ENCODE data around the gene PIK3C2G.

Gene PIK3C2G

DNA sequence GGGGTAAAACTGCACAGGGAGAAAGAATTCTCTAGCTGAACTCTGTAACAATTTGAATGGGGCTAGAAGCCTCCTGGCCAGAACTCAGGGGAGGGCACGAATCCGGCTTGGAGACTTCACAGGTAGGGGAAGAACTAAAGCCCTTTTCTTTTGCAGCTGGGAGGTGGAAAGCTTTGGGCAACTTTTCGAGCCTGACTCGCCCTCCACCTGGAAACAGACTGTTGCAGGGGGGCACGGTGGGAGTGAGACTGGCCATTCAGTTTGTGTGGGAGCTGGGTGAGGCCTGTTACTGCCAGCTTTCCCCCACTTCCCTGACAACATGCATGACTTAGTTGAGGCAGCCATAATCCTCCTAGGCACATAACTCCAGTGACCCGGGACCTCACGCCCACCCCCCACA, 340.6 kb downstream of the PIK3C2G start:
- H3K9me3 ChIP-seq: no peaks in the 10 kb centered on the region
- H3K36me3 ChIP-seq (replicated peaks): no peaks in the 10 kb centered on the region
- H3K27me3 ChIP-seq (ENCODE audit: low read depth): no peaks in the 10 kb centered on the region
- in situ Hi-C loops (cut with MboI; ENCODE audit: low sequenced_read_pairs): no loop called here
- DNase-seq (ENCODE audit: low spot score in 2 of 2): no peak
- no peak overlapping the region for H3K4me3 ChIP-seq
- peaks cover 3% of the 10 kb centered on the region; the same call in 1 of the 2 replicates for H3K4me1 ChIP-seq

DNA sequence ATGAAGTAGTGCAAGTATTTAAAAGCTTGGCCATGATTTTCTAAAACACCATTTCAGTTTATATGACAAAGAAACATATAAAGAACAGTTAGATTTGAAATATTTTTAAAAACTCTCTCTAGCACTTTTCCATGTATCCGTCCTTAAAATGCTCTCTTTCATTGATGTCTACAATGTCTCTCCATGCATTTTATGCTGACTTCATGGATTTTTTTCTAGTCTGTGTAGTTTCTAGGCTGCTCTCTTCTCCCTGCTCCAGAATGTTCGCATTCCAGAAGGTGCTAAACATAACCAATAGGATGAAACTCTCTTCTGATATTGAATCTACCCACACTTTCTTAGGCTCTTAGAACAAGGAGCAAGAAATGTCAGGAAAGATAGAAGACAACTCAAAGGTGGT, 351.7 kb downstream of the PIK3C2G start:
- Histone ChIP-seq H3K4me3 (no peak overlapping the region), H3K36me3 (replicated peaks) (no peaks in the 10 kb centered on the region), H3K4me1 (no peaks in the 10 kb centered on the region), H3K27me3 (ENCODE audit: low read depth) (no peaks in the 10 kb centered on the region), H3K9me3 (no peaks in the 10 kb centered on the region)
- DNase-seq (ENCODE audit: low spot score in 2 of 2): no peak
- in situ Hi-C loops (cut with MboI; ENCODE audit: low sequenced_read_pairs): no loop called here

DNA sequence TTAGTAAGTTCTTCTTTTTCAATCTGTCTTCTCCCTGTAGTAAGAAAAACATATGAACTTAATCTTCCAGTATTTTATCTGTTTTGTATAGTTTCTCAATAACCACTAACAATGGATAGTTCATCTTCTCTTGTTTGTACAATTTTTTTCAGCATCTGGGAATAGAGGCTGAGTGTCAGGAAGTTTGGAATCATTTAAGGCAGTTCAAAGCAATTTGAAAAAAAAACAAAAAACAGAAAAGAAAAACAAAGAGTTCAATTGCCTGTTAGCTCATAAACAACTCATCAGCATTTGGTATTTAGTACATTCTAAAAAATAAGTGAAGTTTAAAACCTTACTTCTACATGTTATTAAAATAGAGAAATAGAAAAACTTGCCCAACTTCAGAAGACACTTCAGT, 359.7 kb downstream of the PIK3C2G start:
- no peaks in the 10 kb centered on the region for H3K9me3 ChIP-seq
- no peaks in the 10 kb centered on the region for H3K4me1 ChIP-seq
- no peaks in the 10 kb centered on the region for H3K36me3 ChIP-seq (replicated peaks)
- no peak overlapping the region for H3K4me3 ChIP-seq
- no peak for DNase-seq (ENCODE audit: low spot score in 2 of 2)
- H3K27me3 ChIP-seq (ENCODE audit: low read depth): no peaks in the 10 kb centered on the region
- in situ Hi-C loops (cut with MboI; ENCODE audit: low sequenced_read_pairs): no loop called here

DNA sequence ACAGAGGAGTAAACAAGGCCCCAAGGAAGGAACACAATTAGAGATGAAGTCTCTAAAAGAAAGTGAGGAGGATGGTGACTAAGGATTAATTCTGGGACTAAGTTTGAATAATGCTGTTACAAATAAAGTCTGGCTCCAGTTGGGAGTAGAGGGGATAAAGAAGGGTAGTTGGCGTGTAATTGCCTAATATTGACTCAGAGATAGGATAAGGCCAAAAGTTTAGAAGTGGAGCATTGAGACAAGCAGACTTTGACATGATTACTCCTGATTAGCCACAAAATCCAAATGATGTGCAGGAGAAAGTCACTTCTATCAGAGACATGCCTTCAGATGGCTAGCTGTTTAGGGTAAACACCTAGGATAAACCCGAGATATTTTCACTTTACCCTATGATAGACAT, 368.1 kb downstream of the PIK3C2G start:
- in situ Hi-C loops (cut with MboI; ENCODE audit: low sequenced_read_pairs): no loop called here
- no peak overlapping the region for H3K4me3 ChIP-seq
- no peaks in the 10 kb centered on the region for H3K4me1 ChIP-seq
- H3K9me3 ChIP-seq: no peaks in the 10 kb centered on the region
- DNase-seq (ENCODE audit: low spot score in 2 of 2): no peak
- no peaks in the 10 kb centered on the region for H3K27me3 ChIP-seq (ENCODE audit: low read depth)
- no peaks in the 10 kb centered on the region for H3K36me3 ChIP-seq (replicated peaks)

DNA sequence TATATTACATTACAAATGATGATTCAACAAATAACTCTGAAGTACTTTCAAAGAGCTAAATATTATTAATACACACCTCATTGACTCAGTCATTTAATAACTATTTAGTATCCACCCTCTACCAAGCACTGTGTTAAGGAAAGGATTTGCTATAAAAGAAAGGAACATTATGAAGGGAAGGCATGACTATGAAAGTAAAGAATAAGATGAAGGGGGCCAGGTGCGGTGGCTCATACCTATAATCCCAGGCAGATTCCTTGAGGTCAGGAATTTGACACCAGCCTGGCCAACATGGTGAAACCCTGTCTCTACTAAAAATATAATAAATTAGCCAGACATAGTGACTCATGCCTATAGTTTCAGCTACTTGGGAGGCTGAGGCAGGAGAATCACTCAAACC, 368.6 kb downstream of the PIK3C2G start:
- H3K9me3 ChIP-seq: no peaks in the 10 kb centered on the region
- H3K27me3 ChIP-seq (ENCODE audit: low read depth): no peaks in the 10 kb centered on the region
- no peaks in the 10 kb centered on the region for H3K36me3 ChIP-seq (replicated peaks)
- no peak overlapping the region for H3K4me3 ChIP-seq
- no peak for DNase-seq (ENCODE audit: low spot score in 2 of 2)
- in situ Hi-C loops (cut with MboI; ENCODE audit: low sequenced_read_pairs): no loop called here
- no peaks in the 10 kb centered on the region for H3K4me1 ChIP-seq

DNA sequence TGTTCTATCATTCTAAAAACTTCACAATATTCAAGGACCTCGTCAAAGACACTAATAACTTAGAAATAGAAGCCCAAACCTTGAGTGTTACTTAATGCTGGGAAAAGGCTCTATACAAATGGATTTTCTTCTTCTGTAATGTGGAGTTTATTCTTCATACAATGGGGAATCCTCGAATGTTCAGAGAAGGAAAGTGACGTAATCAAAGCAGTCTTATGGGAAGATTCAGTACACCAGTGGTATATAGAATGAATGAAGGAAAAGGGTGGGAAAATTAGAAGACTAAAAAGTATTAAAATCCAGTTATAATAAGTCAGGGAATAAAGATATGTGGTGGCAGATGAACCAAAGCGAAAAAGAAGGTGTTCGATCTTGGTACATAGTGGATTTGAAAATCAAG, 370.0 kb downstream of the PIK3C2G start:
- no peaks in the 10 kb centered on the region for H3K4me1 ChIP-seq
- H3K27me3 ChIP-seq (ENCODE audit: low read depth): no peaks in the 10 kb centered on the region
- no peaks in the 10 kb centered on the region for H3K36me3 ChIP-seq (replicated peaks)
- no peak overlapping the region for H3K4me3 ChIP-seq
- no peaks in the 10 kb centered on the region for H3K9me3 ChIP-seq
- DNase-seq (ENCODE audit: low spot score in 2 of 2): no peak
- in situ Hi-C loops (cut with MboI; ENCODE audit: low sequenced_read_pairs): no loop called here

DNA sequence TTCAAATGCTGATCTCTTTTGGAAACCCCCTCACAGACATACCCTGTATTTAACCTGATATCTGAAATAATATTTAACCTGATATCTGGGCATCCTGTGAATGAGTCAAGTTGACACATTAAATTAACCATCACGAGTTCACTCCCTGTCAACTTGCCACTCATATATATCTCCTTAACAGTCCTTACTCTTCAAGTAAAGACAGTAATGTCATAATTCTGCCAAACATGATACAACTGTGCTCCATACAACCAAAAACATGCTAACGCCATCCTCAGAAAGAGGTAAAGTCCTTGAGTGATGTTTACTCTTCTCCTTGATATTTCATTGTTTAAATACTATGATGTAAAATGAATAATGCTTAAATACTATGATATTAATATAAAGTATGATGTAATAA, 371.5 kb downstream of the PIK3C2G start:
- H3K36me3 ChIP-seq (replicated peaks): no peaks in the 10 kb centered on the region
- in situ Hi-C loops (cut with MboI; ENCODE audit: low sequenced_read_pairs): no loop called here
- H3K4me3 ChIP-seq: no peak overlapping the region
- no peaks in the 10 kb centered on the region for H3K4me1 ChIP-seq
- no peak for DNase-seq (ENCODE audit: low spot score in 2 of 2)
- no peaks in the 10 kb centered on the region for H3K27me3 ChIP-seq (ENCODE audit: low read depth)
- H3K9me3 ChIP-seq: no peaks in the 10 kb centered on the region

DNA sequence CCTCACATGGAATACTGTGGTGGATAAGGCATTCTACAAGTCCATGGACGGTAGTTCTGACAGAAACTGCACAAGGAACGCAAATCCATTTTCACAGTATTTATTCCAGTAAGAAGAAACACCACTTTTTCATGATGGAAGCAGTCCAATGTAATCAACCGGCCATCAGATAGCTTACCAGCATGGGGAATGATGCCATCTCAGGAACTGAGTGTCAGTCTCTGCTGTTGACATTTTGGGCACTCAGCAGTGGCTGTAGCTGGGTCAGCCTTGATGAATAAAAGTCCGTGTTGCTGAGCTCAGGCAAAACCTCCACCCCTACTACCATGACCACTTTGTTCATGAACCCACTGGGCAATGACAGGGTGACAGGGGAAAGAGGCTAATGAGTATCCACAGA, 373.1 kb downstream of the PIK3C2G start:
- no peaks in the 10 kb centered on the region for H3K9me3 ChIP-seq
- no peaks in the 10 kb centered on the region for H3K27me3 ChIP-seq (ENCODE audit: low read depth)
- H3K36me3 ChIP-seq (replicated peaks): no peaks in the 10 kb centered on the region
- DNase-seq (ENCODE audit: low spot score in 2 of 2): no peak
- in situ Hi-C loops (cut with MboI; ENCODE audit: low sequenced_read_pairs): no loop called here
- H3K4me3 ChIP-seq: no peak overlapping the region
- H3K4me1 ChIP-seq: no peaks in the 10 kb centered on the region

DNA sequence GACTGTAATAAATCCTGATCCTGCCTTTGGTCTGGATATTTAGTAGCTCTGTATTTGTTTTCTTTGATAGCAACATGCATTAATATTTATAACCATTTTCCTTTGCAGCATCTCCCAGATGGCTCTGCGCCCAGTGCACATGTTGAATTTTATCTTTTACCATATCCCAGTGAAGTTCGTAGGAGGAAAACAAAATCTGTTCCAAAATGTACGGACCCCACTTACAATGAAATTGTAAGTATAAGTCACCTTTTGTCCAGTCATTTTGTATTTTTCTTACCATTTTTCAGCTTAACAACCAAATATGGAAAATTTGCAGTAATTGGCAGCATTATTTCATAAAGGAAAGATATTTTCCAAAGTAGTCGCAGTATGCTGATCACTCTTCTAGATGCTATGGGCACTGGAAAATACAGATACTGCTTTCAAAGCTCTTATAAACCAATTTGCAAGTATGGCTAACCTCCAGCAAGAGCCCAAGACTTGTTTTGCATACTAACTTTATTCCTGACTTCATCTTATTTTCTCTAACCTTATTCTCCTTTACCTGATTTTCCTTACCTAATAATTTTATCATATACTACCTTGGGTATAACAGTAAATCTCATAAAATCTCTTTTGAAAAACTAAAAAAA, 379.1 kb downstream of the PIK3C2G start:
- Histone ChIP-seq H3K9me3 (no peaks in the 10 kb centered on the region), H3K27me3 (ENCODE audit: low read depth) (no peaks in the 10 kb centered on the region; the same call in 1 of the 2 replicates), H3K36me3 (replicated peaks) (no peaks in the 10 kb centered on the region), H3K4me1 (peaks cover 3% of the 10 kb centered on the region; the same call in 1 of the 2 replicates), H3K4me3 (no peak overlapping the region)
- no peak for DNase-seq (ENCODE audit: low spot score in 2 of 2)
- in situ Hi-C loops (cut with MboI; ENCODE audit: low sequenced_read_pairs): no loop called here

DNA sequence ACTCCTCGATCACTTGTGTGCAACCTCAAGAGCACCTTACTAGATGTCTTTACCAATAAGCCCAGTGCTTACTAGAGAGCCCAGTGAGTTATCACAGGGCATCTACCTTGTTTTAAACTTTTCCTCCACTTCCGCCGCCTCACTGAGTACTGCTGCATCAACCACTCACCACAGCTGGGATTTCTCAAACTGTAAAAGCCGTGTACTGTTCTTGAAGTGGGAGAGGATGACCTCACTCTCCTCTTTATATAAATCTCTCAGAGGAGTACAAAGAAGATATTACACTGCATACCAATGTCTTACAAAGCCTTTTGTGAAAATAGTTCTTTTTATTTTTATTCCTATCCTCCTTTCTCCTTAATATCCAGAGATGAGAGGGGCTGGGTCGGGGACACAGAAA, 382.4 kb downstream of the PIK3C2G start:
- no peaks in the 10 kb centered on the region; the same call in 1 of the 2 replicates for H3K27me3 ChIP-seq (ENCODE audit: low read depth)
- in situ Hi-C loops (cut with MboI; ENCODE audit: low sequenced_read_pairs): no loop called here
- peaks cover 3% of the 10 kb centered on the region; the same call in 1 of the 2 replicates for H3K4me1 ChIP-seq
- H3K9me3 ChIP-seq: no peaks in the 10 kb centered on the region
- peak; percentile 15 to 30 for DNase-seq (ENCODE audit: low spot score in 2 of 2)
- H3K4me3 ChIP-seq: no peak overlapping the region
- H3K36me3 ChIP-seq (replicated peaks): no peaks in the 10 kb centered on the region

DNA sequence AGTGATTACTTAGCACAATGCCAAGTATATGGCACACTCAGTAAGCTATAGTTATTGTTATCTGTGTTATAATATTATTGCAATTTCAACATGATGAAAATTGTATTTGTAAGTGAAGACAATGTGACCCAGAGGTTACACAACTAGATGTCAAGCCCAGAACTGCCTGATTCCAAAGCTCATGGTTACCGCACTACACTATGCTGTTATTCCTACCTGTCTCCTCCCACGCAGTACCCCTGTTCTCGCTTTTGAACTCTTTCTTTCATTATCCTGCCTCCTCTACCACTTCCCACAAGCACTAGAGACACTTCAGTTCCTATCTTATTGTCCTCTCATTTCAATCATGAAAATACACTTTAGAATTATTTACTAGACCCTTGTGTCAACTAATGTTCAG, 383.2 kb downstream of the PIK3C2G start:
- no peaks in the 10 kb centered on the region for H3K9me3 ChIP-seq
- no peaks in the 10 kb centered on the region; the same call in 1 of the 2 replicates for H3K27me3 ChIP-seq (ENCODE audit: low read depth)
- H3K36me3 ChIP-seq (replicated peaks): no peaks in the 10 kb centered on the region
- in situ Hi-C loops (cut with MboI; ENCODE audit: low sequenced_read_pairs): no loop called here
- H3K4me3 ChIP-seq: no peak overlapping the region
- DNase-seq (ENCODE audit: low spot score in 2 of 2): no peak
- peaks cover 3% of the 10 kb centered on the region; the same call in 1 of the 2 replicates for H3K4me1 ChIP-seq

DNA sequence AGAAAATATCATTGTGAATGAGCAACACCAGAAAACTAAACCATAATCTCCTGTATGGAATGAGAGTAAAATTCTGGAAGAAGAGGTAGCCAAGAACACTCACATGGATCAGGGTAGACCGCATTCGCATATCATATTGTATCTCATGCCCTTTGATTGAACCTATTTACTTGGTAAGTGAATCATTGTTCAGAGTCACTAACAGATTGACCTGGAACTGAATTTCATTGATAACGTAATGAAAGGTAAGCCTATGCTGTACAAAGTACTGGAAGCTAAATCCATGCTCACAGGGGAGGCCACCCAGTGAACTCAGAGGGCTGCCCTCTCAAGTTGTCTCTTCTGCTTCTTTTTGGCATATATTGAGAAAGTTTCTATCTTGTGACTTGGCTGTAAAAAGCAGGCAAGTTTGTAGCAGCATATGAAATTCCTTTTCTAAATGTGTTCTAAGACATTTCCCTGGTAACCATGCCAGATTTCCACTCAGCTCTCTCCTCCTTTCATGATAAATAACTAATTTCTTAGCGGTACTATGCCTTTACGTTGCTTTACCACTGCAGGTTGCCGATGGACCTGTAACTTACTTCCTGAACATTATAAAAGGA, 385.1 kb downstream of the PIK3C2G start:
- DNase-seq (ENCODE audit: low spot score in 2 of 2): no peak
- no peaks in the 10 kb centered on the region for H3K9me3 ChIP-seq

DNA sequence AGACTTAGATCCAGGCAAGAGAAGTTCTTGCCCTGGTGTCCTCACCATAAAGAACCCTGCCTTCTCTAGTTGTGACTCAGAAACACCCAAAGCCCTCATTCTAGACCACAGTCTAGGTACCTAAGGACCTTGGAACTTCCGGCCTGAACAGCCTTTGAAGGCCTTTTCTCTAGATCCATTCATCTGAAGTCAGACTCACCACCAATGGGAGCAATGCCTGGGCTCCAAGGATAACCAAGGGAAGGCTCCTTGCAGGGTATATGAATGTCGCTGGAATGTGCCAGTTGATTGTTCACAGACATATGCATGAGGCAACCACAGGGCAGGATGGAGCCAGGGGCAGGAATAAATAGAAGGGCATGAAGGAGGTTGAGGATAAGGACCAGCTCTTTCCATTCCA, 390.2 kb downstream of the PIK3C2G start:
- DNase-seq (ENCODE audit: low spot score in 2 of 2): no peak
- H3K4me1 ChIP-seq: no peaks in the 10 kb centered on the region
- in situ Hi-C loops (cut with MboI; ENCODE audit: low sequenced_read_pairs): no loop called here
- H3K4me3 ChIP-seq: no peak overlapping the region
- H3K36me3 ChIP-seq (replicated peaks): no peaks in the 10 kb centered on the region
- H3K27me3 ChIP-seq (ENCODE audit: low read depth): no peaks in the 10 kb centered on the region
- H3K9me3 ChIP-seq: no peaks in the 10 kb centered on the region

More for the DNA sequence above, 385.1 kb downstream of the PIK3C2G start:
- in situ Hi-C loops (cut with MboI; ENCODE audit: low sequenced_read_pairs): no loop called here
- H3K4me3 ChIP-seq: no peak overlapping the region
- no peaks in the 10 kb centered on the region for H3K36me3 ChIP-seq (replicated peaks)
- H3K4me1 ChIP-seq: peaks cover 3% of the 10 kb centered on the region; the same call in 1 of the 2 replicates
- H3K27me3 ChIP-seq (ENCODE audit: low read depth): no peaks in the 10 kb centered on the region; the same call in 1 of the 2 replicates

DNA sequence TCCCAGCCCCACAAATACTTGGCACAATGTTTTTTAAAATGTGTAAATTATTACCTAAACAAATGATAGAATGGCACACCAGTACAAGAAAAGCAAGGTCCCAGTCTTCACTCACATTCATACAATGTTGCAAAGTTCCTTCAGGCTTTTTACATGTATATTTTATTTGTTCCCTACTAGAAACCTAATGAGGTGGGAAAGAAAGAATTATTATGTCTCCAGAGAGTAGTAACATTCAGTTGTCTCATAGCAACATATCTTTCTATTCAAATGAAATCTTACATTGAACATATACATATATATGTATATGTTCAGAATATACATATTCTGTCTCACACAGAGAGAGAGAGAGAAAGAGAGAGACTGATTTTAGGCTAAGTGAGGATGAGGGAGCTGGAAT, 391.3 kb downstream of the PIK3C2G start:
- in situ Hi-C loops (cut with MboI; ENCODE audit: low sequenced_read_pairs): no loop called here
- Histone ChIP-seq H3K4me1 (no peaks in the 10 kb centered on the region), H3K4me3 (no peak overlapping the region)

More for the DNA sequence above, 391.3 kb downstream of the PIK3C2G start:
- no peak for DNase-seq (ENCODE audit: low spot score in 2 of 2)
- Histone ChIP-seq H3K27me3 (ENCODE audit: low read depth) (no peaks in the 10 kb centered on the region), H3K9me3 (no peaks in the 10 kb centered on the region), H3K36me3 (replicated peaks) (no peaks in the 10 kb centered on the region)
